Spinal cord (tissue), 10 donors: ENCODE measurements around the gene CFAP221. TPM values are rescaled to one million over a fixed set of nuclear protein-coding genes. Genes with fewer than 3 reads are reported as not detected.

Experiments used
- DNase-seq, 6 donors: peaks; one replicate each; pipeline versions ENCODE4 v3.0.0 to v3.0.0-alpha.2; 2013 to 2015; ENCODE audit warnings: low spot score in 6 of 6, low read depth in 4 of 6
- H3K27ac ChIP-seq: one replicate; pipeline ENCODE4 v1.5.1; 2013; ENCODE audit warnings: low read depth, low read length, control low read depth
- H3K27me3 ChIP-seq: one replicate; pipeline ENCODE4 v1.6.1; 2013; ENCODE audit warnings: low read length; ENCODE audit not compliant: control insufficient read depth, insufficient read depth
- H3K36me3 ChIP-seq: one replicate; pipeline ENCODE4 v1.6.1; 2013; ENCODE audit warnings: low read length; ENCODE audit not compliant: control insufficient read depth, insufficient read depth
- H3K4me1 ChIP-seq: one replicate; pipeline ENCODE4 v1.6.1; 2013; ENCODE audit warnings: low read length; ENCODE audit not compliant: control insufficient read depth, insufficient read depth
- H3K4me3 ChIP-seq: one replicate; pipeline ENCODE4 v1.5.1; 2013; ENCODE audit warnings: low read depth, low read length, control low read depth
- H3K9me3 ChIP-seq: one replicate; pipeline ENCODE4 v1.6.1; 2013; ENCODE audit warnings: low read length; ENCODE audit not compliant: control insufficient read depth, insufficient read depth
- WGBS: methylation state at CpG from one replicate; pipeline ENCODE4 v1.1.5; 2013; ENCODE audit warnings: missing lambda C conversion rate; ENCODE audit not compliant: insufficient coverage; 5-methylcytosine and 5-hydroxymethylcytosine counted together
- polyA plus RNA-seq, 2 donors: library from polyadenylated mRNA; unstranded; fragments of 120-200 nt; gene quantifications; one replicate each; pipeline ENCODE4 v1.2.1, GENCODE V29; 2013; ENCODE audit not compliant: insufficient read length in 2 of 2
- total RNA-seq, 2 donors: library from RNA; depleted of rRNA in 1 of 2; stranded (reverse); fragments of 120-200 nt in 1 of 2; fragments of >200 nt in 1 of 2; gene quantifications; one replicate each; pipeline versions ENCODE4 v1.2.3 to v1.2.4, GENCODE V29; 2013 to 2014
- donor health status: healthy.

CFAP221 gene
- total and polyA plus RNA-seq, 4 donors, result 12.8 to 20.3 (median 15.7) TPM

GRCh38 chr2:119531292-119531691, 13.0 kb upstream of the CFAP221 start:
- Histone ChIP-seq H3K27me3 (peaks cover 4% of the 10 kb centered on the region), H3K4me1 (no peaks in the 10 kb centered on the region), H3K27ac (no peak overlapping the region), H3K9me3 (peaks cover 11% of the 10 kb centered on the region), H3K36me3 (no peaks in the 10 kb centered on the region), H3K4me3 (no peak overlapping the region)
- no CpG with 5 or more reads among the region's 3 CpGs for WGBS
- no peak for DNase-seq

GRCh38 chr2:119533560-119533959, 10.7 kb upstream of the CFAP221 start:
- H3K4me1 ChIP-seq, result no peaks in the 10 kb centered on the region
- no peaks in the 10 kb centered on the region for H3K27me3 ChIP-seq
- no peaks in the 10 kb centered on the region for H3K36me3 ChIP-seq
- peaks cover 11% of the 10 kb centered on the region for H3K9me3 ChIP-seq
- H3K4me3 ChIP-seq, result no peak overlapping the region
- WGBS, result no CpG with 5 or more reads among the region's 1 CpG
- no peak for DNase-seq
- H3K27ac ChIP-seq, result no peak overlapping the region

- no peaks in the 10 kb centered on the region for H3K4me1 ChIP-seq
- no peak overlapping the region for H3K4me3 ChIP-seq
- whole genome bisulfite sequencing, result no CpG with 5 or more reads among the region's 6 CpGs
- H3K27me3 ChIP-seq, result peaks cover 3% of the 10 kb centered on the region
- H3K9me3 ChIP-seq, result peaks cover 11% of the 10 kb centered on the region
- no peaks in the 10 kb centered on the region for H3K36me3 ChIP-seq
- peak in 2 of 6 donors; percentile 34 to 44 for DNase-seq
- no peak overlapping the region for H3K27ac ChIP-seq
Measured at GRCh38 chr2:119536211-119536610, 8.0 kb upstream of the CFAP221 start.

GRCh38 chr2:119536707-119537106, 7.5 kb upstream of the CFAP221 start:
- peaks cover 11% of the 10 kb centered on the region for H3K9me3 ChIP-seq
- H3K27ac ChIP-seq, result no peak overlapping the region
- H3K4me3 ChIP-seq, result no peak overlapping the region
- H3K27me3 ChIP-seq, result peaks cover 3% of the 10 kb centered on the region
- H3K36me3 ChIP-seq, result no peaks in the 10 kb centered on the region
- 42% methylated on average over 1 of the region's 1 CpG for WGBS
- H3K4me1 ChIP-seq, result no peaks in the 10 kb centered on the region
- peak in 1 of 6 donors; percentile 36 for DNase-seq

GRCh38 chr2:119537792-119538191, 6.5 kb upstream of the CFAP221 start:
- no peak for DNase-seq
- H3K27me3 ChIP-seq, result peaks cover 3% of the 10 kb centered on the region
- H3K27ac ChIP-seq, result no peak overlapping the region
- H3K4me3 ChIP-seq, result no peak overlapping the region
- no peaks in the 10 kb centered on the region for H3K36me3 ChIP-seq
- H3K4me1 ChIP-seq, result no peaks in the 10 kb centered on the region
- peaks cover 9% of the 10 kb centered on the region for H3K9me3 ChIP-seq

- H3K4me1 ChIP-seq, result peaks cover 10% of the 10 kb centered on the region
- no peak overlapping the region for H3K27ac ChIP-seq
- no peak overlapping the region for H3K4me3 ChIP-seq
- H3K36me3 ChIP-seq, result no peaks in the 10 kb centered on the region
- H3K27me3 ChIP-seq, result peaks cover 6% of the 10 kb centered on the region
- WGBS, result no CpG with 5 or more reads among the region's 2 CpGs
- no peak for DNase-seq
- no peaks in the 10 kb centered on the region for H3K9me3 ChIP-seq
Measured at GRCh38 chr2:119541476-119541875, 2.8 kb upstream of the CFAP221 start.

GRCh38 chr2:119544939-119545475, 758 bp downstream of the CFAP221 start:
- 7% methylated on average over 3 of the region's 11 CpGs for WGBS

GRCh38 chr2:119545754-119546446, 1.7 kb downstream of the CFAP221 start:
- Histone ChIP-seq H3K27me3 (peaks cover 3% of the 10 kb centered on the region), H3K27ac (no peak overlapping the region), H3K4me3 (no peak overlapping the region), H3K4me1 (peaks cover 10% of the 10 kb centered on the region), H3K9me3 (no peaks in the 10 kb centered on the region), H3K36me3 (peaks cover 6% of the 10 kb centered on the region)
- no peak for DNase-seq
- WGBS, result no CpG with 5 or more reads among the region's 6 CpGs

More at GRCh38 chr2:119544939-119545475, 758 bp downstream of the CFAP221 start:
- Histone ChIP-seq H3K36me3 (peaks cover 6% of the 10 kb centered on the region), H3K27me3 (peaks cover 3% of the 10 kb centered on the region), H3K9me3 (no peaks in the 10 kb centered on the region), H3K4me1 (peaks cover 10% of the 10 kb centered on the region), H3K27ac (no peak overlapping the region), H3K4me3 (peak overlapping the region; percentile 46)
- no peak for DNase-seq

GRCh38 chr2:119546447-119546767, 2.2 kb downstream of the CFAP221 start:
- peaks cover 3% of the 10 kb centered on the region for H3K27me3 ChIP-seq
- DNase-seq, result no peak
- no peak overlapping the region for H3K27ac ChIP-seq
- peaks cover 10% of the 10 kb centered on the region for H3K4me1 ChIP-seq
- no peaks in the 10 kb centered on the region for H3K9me3 ChIP-seq
- peaks cover 6% of the 10 kb centered on the region for H3K36me3 ChIP-seq
- H3K4me3 ChIP-seq, result no peak overlapping the region
- no CpG with 5 or more reads among the region's 1 CpG for WGBS

- no peaks in the 10 kb centered on the region for H3K27me3 ChIP-seq
- no peak overlapping the region for H3K27ac ChIP-seq
- no peak overlapping the region for H3K4me3 ChIP-seq
- DNase-seq, result no peak
- H3K36me3 ChIP-seq, result peaks cover 6% of the 10 kb centered on the region
- H3K4me1 ChIP-seq, result peaks cover 10% of the 10 kb centered on the region
- no peaks in the 10 kb centered on the region for H3K9me3 ChIP-seq
- no CpG with 5 or more reads among the region's 2 CpGs for WGBS
Measured at GRCh38 chr2:119548516-119549120, 4.4 kb downstream of the CFAP221 start.
